Measurements from ENCODE around the gene PACS1. TPM values are rescaled to one million over a fixed set of nuclear protein-coding genes. Genes with fewer than 3 reads are reported as not detected.

The PACS1 gene
- polyA plus RNA-seq, 1 of the 3 experiments (the other 2 are of a cell fraction) = 37.3 TPM

DNA sequence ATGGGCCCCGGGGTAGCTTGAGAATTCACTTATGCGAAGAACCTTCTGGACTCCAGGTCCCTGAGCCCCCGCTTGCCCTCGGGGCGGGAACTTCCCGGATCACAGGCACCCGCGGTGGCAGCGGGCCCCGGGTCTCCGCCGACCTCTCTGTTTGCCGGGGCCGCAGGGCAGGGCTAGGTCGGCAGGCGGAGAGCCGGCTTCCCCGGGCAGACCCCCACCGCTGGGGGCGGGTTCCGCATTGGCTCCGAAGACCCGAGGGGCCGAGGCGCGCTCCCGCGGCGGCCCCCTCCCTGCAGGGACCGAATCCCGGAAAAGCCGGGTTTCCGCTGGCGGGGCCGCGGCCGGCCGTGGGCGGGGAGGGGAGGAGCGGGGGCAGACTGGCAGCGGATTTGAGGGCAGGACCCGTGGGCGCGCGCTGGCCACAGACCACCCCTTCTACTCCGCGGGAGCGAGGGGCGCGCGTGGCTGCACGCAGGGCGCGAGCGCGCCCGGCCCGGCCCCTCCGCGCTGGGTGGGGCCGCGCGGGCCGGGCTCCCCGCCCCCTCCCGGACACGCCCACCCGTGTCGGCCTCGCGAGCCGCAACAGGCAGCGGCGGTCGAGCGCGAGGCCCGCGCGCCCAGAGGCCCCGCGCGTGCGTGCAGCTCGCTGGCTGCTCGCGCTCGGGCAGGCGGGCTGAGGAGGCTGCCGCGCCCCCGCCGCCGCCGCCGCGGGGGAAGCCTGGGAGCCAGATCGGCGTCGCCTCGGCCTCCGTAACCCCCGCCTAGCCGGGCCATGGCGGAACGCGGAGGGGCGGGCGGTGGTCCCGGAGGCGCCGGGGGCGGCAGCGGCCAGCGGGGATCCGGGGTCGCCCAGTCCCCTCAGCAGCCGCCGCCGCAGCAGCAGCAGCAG lies at the start of gene PACS1 (continued):
- TF ChIP-seq, protein P1, sequence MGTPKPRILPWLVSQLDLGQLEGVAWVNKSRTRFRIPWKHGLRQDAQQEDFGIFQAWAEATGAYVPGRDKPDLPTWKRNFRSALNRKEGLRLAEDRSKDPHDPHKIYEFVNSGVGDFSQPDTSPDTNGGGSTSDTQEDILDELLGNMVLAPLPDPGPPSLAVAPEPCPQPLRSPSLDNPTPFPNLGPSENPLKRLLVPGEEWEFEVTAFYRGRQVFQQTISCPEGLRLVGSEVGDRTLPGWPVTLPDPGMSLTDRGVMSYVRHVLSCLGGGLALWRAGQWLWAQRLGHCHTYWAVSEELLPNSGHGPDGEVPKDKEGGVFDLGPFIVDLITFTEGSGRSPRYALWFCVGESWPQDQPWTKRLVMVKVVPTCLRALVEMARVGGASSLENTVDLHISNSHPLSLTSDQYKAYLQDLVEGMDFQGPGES (IDR thresholded peaks at IDR 0.05; ENCODE audit: low read depth, low read length) = no peak
- no peak for TF ChIP-seq TAF1 (IDR thresholded peaks at IDR 0.05; ENCODE audit: borderline replicate concordance, low read depth, low read length)
- no peak for TF ChIP-seq RAD21 (IDR thresholded peaks at IDR 0.05; ENCODE audit: low read length)
- TF ChIP-seq FOXM1 (IDR thresholded peaks at IDR 0.05; ENCODE audit: low read depth) = no peak
- no peak; the same call in 1 of the 2 replicates for TF ChIP-seq YY1 (IDR thresholded peaks at IDR 0.05; ENCODE audit: low read depth)
- peak; percentile 63 for TF ChIP-seq NRF1 (IDR thresholded peaks at IDR 0.05; ENCODE audit: low read depth, low read length)
- no peak for TF ChIP-seq RXRA (IDR thresholded peaks at IDR 0.05; ENCODE audit: borderline replicate concordance, low read depth)
- TF ChIP-seq MXI1 (IDR thresholded peaks at IDR 0.05; ENCODE audit: low read depth, low read length) = no peak; the same call in 1 of the 2 replicates
- no peak for TF ChIP-seq SMC3 (IDR thresholded peaks at IDR 0.05; ENCODE audit: low read depth, low read length)
- TF ChIP-seq POLR2AphosphoS5 (IDR thresholded peaks at IDR 0.05; ENCODE audit: low read depth, low read length) = peak; percentile 49; the same call in 1 of the 2 replicates
- TF ChIP-seq FOXJ3 (CRISPR knock-in tag; IDR thresholded peaks at IDR 0.05) = no peak
- no peak for TF ChIP-seq RCOR1 (IDR thresholded peaks at IDR 0.05; ENCODE audit: low read length)
- TF ChIP-seq TCF12 (IDR thresholded peaks at IDR 0.05) = no peak
- TF ChIP-seq, protein P2, sequence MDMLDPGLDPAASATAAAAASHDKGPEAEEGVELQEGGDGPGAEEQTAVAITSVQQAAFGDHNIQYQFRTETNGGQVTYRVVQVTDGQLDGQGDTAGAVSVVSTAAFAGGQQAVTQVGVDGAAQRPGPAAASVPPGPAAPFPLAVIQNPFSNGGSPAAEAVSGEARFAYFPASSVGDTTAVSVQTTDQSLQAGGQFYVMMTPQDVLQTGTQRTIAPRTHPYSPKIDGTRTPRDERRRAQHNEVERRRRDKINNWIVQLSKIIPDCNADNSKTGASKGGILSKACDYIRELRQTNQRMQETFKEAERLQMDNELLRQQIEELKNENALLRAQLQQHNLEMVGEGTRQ (IDR thresholded peaks at IDR 0.05; ENCODE audit: borderline replicate concordance, low read depth, low read length) = no peak

DNA sequence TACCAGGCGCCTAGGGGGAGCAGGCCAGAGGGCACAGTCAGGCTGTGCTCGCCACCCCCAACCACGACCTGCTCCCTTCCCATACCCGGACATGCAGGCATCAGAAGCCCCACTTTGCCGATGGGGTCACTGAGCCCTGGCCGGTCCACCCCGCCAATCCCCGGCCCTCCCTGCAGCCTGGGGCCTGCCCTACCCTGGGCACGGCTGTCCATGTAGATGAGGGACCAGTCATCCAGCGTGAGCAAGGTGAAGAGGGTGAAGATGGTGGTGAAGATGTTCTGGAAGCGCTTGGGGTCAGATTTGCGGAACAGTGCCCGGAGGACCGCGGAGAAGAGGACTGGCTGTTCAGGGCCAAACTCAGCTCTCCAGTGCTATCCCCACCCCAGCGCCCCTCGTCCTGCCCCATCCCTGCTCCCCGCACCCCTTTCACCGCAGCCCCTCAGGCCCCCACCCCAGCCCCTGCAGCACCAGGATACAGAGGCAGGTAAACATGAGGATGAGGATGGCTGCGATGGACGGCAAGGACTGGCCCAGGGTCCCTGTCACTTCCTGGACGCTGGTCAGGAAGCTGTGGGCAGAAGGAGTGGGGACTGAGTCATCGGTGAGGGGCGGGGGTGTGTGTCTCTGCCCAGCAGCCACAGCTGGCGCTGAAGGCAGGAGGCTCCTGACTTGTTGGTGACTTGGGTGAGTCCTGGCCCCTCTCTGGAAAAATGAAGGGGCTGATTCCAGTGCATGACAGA lies 49.3 kb upstream of the PACS1 start:
- H3K79me2 ChIP-seq (ENCODE audit: insufficient read depth) = peaks cover 38% of the 10 kb centered on the region; the same call in 1 of the 2 replicates
- H3K4me3 ChIP-seq (ENCODE audit: low read depth in 2 of 2, low read length in 1 of 2) = no peak overlapping the region
- ChIA-PET CTCF (interaction anchor here (0.5 to 1.8 kb wide), 5 partner anchors 17 to 262 kb away, joined by 3 to 8 read pairs (median 4); partner anchors contain the start of gene FIBP), POLR2A (no interaction called here)
- no peak for DNase-seq
- peak overlapping the region in 1 of 2 experiments; percentile 63; a peak in 2 of 4 replicates for H3K27ac ChIP-seq (ENCODE audit: low read depth in 2 of 2, low read length in 1 of 2)
- H3K9me3 ChIP-seq = no peaks in the 10 kb centered on the region
- TF ChIP-seq, protein P3, sequence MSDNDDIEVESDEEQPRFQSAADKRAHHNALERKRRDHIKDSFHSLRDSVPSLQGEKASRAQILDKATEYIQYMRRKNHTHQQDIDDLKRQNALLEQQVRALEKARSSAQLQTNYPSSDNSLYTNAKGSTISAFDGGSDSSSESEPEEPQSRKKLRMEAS (IDR thresholded peaks at IDR 0.05; ENCODE audit: low read depth) = peak; percentile 65; the same call in 1 of the 2 replicates
- TF ChIP-seq GATA2 (CRISPR knock-in tag; IDR thresholded peaks at IDR 0.05) = no peak
- TF ChIP-seq FOSL2 (IDR thresholded peaks at IDR 0.05; ENCODE audit: borderline replicate concordance, low read depth) = peak; percentile 93
- peak; percentile 70 for TF ChIP-seq TCF12 (IDR thresholded peaks at IDR 0.05)
- TF ChIP-seq, protein P4, sequence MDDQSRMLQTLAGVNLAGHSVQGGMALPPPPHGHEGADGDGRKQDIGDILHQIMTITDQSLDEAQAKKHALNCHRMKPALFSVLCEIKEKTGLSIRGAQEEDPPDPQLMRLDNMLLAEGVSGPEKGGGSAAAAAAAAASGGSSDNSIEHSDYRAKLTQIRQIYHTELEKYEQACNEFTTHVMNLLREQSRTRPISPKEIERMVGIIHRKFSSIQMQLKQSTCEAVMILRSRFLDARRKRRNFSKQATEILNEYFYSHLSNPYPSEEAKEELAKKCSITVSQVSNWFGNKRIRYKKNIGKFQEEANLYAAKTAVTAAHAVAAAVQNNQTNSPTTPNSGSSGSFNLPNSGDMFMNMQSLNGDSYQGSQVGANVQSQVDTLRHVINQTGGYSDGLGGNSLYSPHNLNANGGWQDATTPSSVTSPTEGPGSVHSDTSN (IDR thresholded peaks at IDR 0.05) = peak; percentile 36; the same call in 1 of the 2 replicates
- TF ChIP-seq JUND (IDR thresholded peaks at IDR 0.05) = peak; percentile 78; the same call in 1 of the 2 replicates
- peak; percentile 21; the same call in 1 of the 2 replicates for TF ChIP-seq NFIC (IDR thresholded peaks at IDR 0.05; ENCODE audit: borderline replicate concordance)
- TF ChIP-seq, protein P1 (IDR thresholded peaks at IDR 0.05; ENCODE audit: low read depth, low read length) = no peak
- peak; percentile 68; the same call in 1 of the 2 replicates for TF ChIP-seq SIN3A (IDR thresholded peaks at IDR 0.05; ENCODE audit: borderline replicate concordance, low read depth, low read length)
- TF ChIP-seq POLR2AphosphoS5 (IDR thresholded peaks at IDR 0.05; ENCODE audit: low read depth, low read length) = peak; percentile 14; the same call in 1 of the 2 replicates
- TF ChIP-seq MEF2A (IDR thresholded peaks at IDR 0.05; ENCODE audit: borderline replicate concordance, low read depth) = no peak
- peak; percentile 71 for TF ChIP-seq ELF1 (IDR thresholded peaks at IDR 0.05)
- no peaks in the 10 kb centered on the region for H3K27me3 ChIP-seq (ENCODE audit: insufficient read depth)
- peaks cover 6 to 31% of the 10 kb centered on the region in 2 experiments; a peak in 3 of 4 replicates for H3K4me1 ChIP-seq (ENCODE audit: control insufficient read depth in 1 of 2, insufficient read depth in 2 of 2, low read depth in 1 of 2, low read length in 1 of 2)
- peak overlapping the region; percentile 25; the same call in 1 of the 2 replicates for H3K9ac ChIP-seq
- H4K20me1 ChIP-seq (ENCODE audit: insufficient read depth) = no peaks in the 10 kb centered on the region
- H3K9me2 ChIP-seq = no peaks in the 10 kb centered on the region
- H3K4me2 ChIP-seq = peak overlapping the region; percentile 67
- H3F3A ChIP-seq (replicated peaks; ENCODE audit: insufficient read depth) = peaks cover 12% of the 10 kb centered on the region
- no peaks in the 10 kb centered on the region for H3K36me3 ChIP-seq (replicated peaks in 1 of 2; ENCODE audit: control insufficient read depth in 1 of 2, insufficient read depth in 2 of 2, low read length in 1 of 2)
- no peak overlapping the region for H2AFZ ChIP-seq (ENCODE audit: low read depth)
- 69% methylated on average over 23 of the region's 25 CpGs for WGBS (ENCODE audit: low lambda C conversion rate)

Data from SK-N-SH (cell line).